Measurements from ENCODE around the gene CTBP2.

- TF ChIP-seq CTCF (IDR thresholded peaks at IDR 0.05; ENCODE audit: low read depth, low read length, missing input control) (no peak), REST (IDR thresholded peaks at IDR 0.05) (no peak), SP1 (IDR thresholded peaks at IDR 0.05) (no peak), ATF3 (IDR thresholded peaks at IDR 0.05) (no peak), EGR1 (IDR thresholded peaks at IDR 0.05; ENCODE audit: low read depth in 2 of 2) (no peak)
These were observed 204.5 kb downstream of the CTBP2 start for GRCh38 chr10:124955868-124956267.
